ENCODE measurements around the gene CCM2.

GRCh38 chr7:45065031-45065995, 65.3 kb downstream of the CCM2 start:
- no peak for TF ChIP-seq POLR2A (IDR thresholded peaks at IDR 0.05; ENCODE audit: low read depth, low read length)
- TF ChIP-seq POLR2AphosphoS5 (IDR thresholded peaks at IDR 0.05; ENCODE audit: low read depth, low read length): no peak
- TF ChIP-seq TAF1 (IDR thresholded peaks at IDR 0.05; ENCODE audit: borderline replicate concordance, low read depth, low read length): no peak
